Stomach (tissue), 9 donors: ENCODE data around the gene PCED1B. TPM values are rescaled to one million over a fixed set of nuclear protein-coding genes. Genes with fewer than 3 reads are reported as not detected.

Experiments
- DNase-seq, 2 donors: peaks; one replicate each; pipeline versions ENCODE4 v3.0.0 to v3.0.0-alpha.2; 2013 to 2019
- H3K27ac ChIP-seq, 5 donors: fragments of 200-600 bp in 4 of 5; sonication (generic) in 4 of 5; one replicate each; pipeline ENCODE4 v1.5.1; 2013 to 2019; ENCODE audit warnings: mild to moderate bottlenecking in 1 of 5, moderate library complexity in 1 of 5
- H3K27me3 ChIP-seq, 3 donors: fragments of 200-600 bp; sonication (generic); one replicate each; pipeline ENCODE4 v1.5.1; 2017 to 2019; ENCODE audit warnings: mixed run types in 1 of 3
- H3K36me3 ChIP-seq, 4 donors: fragments of 200-600 bp; sonication (generic); 1 replicate in 3 of 4; 2 replicates in 1 of 4; pipeline ENCODE4 v1.5.1; 2016 to 2019
- H3K4me1 ChIP-seq, 4 donors: fragments of 200-600 bp; sonication (generic); one replicate each; pipeline ENCODE4 v1.5.1; 2016 to 2019
- H3K4me3 ChIP-seq, 4 donors: fragments of 200-600 bp; sonication (generic) in 3 of 4; one replicate each; pipeline ENCODE4 v1.5.1; 2016 to 2019; ENCODE audit warnings: mild to moderate bottlenecking in 1 of 4
- H3K9me3 ChIP-seq, 4 donors: fragments of 200-600 bp; sonication (generic); one replicate each; pipeline ENCODE4 v1.5.1; 2016 to 2019
- CTCF ChIP-seq, 7 experiments: fragments of 450-650 bp in 4 of 7; fragments of 200-600 bp in 3 of 7; sonication (generic) in 3 of 7; IDR thresholded peaks; one replicate each; pipeline ENCODE4 v1.5.1; 2016 to 2019; ENCODE audit warnings: antibody characterized with exemption in 7 of 7, control low read depth in 2 of 7, mild to moderate bottlenecking in 1 of 7
- EP300 ChIP-seq: sonication (generic); formaldehyde crosslinking; IDR thresholded peaks from one replicate; pipeline ENCODE4 v1.6.1; 2017; ENCODE audit warnings: antibody characterized with exemption
- POLR2A ChIP-seq, 4 donors: fragments of 450-650 bp; IDR thresholded peaks; one replicate each; pipeline ENCODE4 v1.6.1; 2016; ENCODE audit warnings: antibody characterized with exemption in 4 of 4, control low read depth in 2 of 4, mild to moderate bottlenecking in 1 of 4, moderate library complexity in 1 of 4
- POLR2AphosphoS5 ChIP-seq, 3 donors: sonication (generic); formaldehyde crosslinking; IDR thresholded peaks; one replicate each; pipeline ENCODE4 v1.6.1; 2016; ENCODE audit warnings: antibody characterized with exemption in 3 of 3
- WGBS, 5 donors: extraction: QIAGEN DNeasy Blood & Tissue Kit in 3 of 5; methylation state at CpG; one replicate each; pipeline versions ENCODE4 v1.1.5 to v1.1.7; 2013 to 2018; 5-methylcytosine and 5-hydroxymethylcytosine counted together
- intact Hi-C: fragments of 100-400 bp; cut with DNase I; formaldehyde crosslinking; loops from one replicate; pipeline ENCODE4 v1.15.1; 2023; ENCODE audit warnings: low total_unique reads
- polyA plus RNA-seq, 3 donors: library from polyadenylated mRNA; stranded (reverse); fragments of 200-250 nt; gene quantifications; one replicate each; pipeline ENCODE4 v1.2.3, GENCODE V29; 2013
- total RNA-seq, 5 donors: library from RNA; depleted of rRNA; stranded (reverse); fragments of >200 nt; gene quantifications; one replicate each; pipeline versions ENCODE4 v1.1.0 to v1.2.3, GENCODE V29; 2014 to 2016
- donor health status: healthy with polysubstance abuse.
- donor health status: Bipolar disorder and iron deficiency.
- donor health status: healthy.

The PCED1B gene
- total and polyA plus RNA-seq, 8 donors, result 0.73 to 7.6 (median 2.4) TPM; not detected in 1

GRCh38 chr12:47121146-47121545 lies 41.7 kb downstream of the PCED1B start:
- WGBS, 5 donors, result 85 to 92% (median 86%) methylated on average over 5 of the region's 5 CpGs

GRCh38 chr12:47122602-47123001 lies 43.2 kb downstream of the PCED1B start:
- Histone ChIP-seq H3K27me3 (no peaks in the 10 kb centered on the region), H3K4me3 (no peak overlapping the region), H3K4me1 (no peaks in the 10 kb centered on the region), H3K36me3 (no peaks in the 10 kb centered on the region), H3K9me3 (no peaks in the 10 kb centered on the region), H3K27ac (no peak overlapping the region)
- TF ChIP-seq CTCF (IDR thresholded peaks at IDR 0.05), result no peak
- no peak for TF ChIP-seq POLR2A (IDR thresholded peaks at IDR 0.05)
- TF ChIP-seq EP300, result no peak
- TF ChIP-seq POLR2AphosphoS5 (IDR thresholded peaks at IDR 0.05), result no peak
- intact Hi-C loops, result no loop called here
- no peak for DNase-seq
- 91 to 100% (median 97%) methylated on average over 1 of the region's 1 CpG for WGBS, 5 donors

More at GRCh38 chr12:47121146-47121545, 41.7 kb downstream of the PCED1B start:
- no peak overlapping the region for H3K4me3 ChIP-seq
- intact Hi-C loops, result no loop called here
- no peak for DNase-seq
- H3K27ac ChIP-seq, result no peak overlapping the region
- no peaks in the 10 kb centered on the region for H3K27me3 ChIP-seq
- H3K36me3 ChIP-seq, result no peaks in the 10 kb centered on the region
- no peaks in the 10 kb centered on the region for H3K4me1 ChIP-seq
- no peaks in the 10 kb centered on the region for H3K9me3 ChIP-seq
- TF ChIP-seq POLR2AphosphoS5 (IDR thresholded peaks at IDR 0.05), result no peak
- TF ChIP-seq EP300, result no peak
- no peak for TF ChIP-seq CTCF (IDR thresholded peaks at IDR 0.05)
- TF ChIP-seq POLR2A (IDR thresholded peaks at IDR 0.05), result no peak

- WGBS, 5 donors, result 48 to 70% (median 55%) methylated on average over 1 of the region's 1 CpG
- H3K27me3 ChIP-seq, result no peaks in the 10 kb centered on the region
- H3K4me3 ChIP-seq, result no peak overlapping the region
- TF ChIP-seq EP300, result no peak
- no peak for TF ChIP-seq POLR2A (IDR thresholded peaks at IDR 0.05)
- no peak for TF ChIP-seq POLR2AphosphoS5 (IDR thresholded peaks at IDR 0.05)
- TF ChIP-seq CTCF (IDR thresholded peaks at IDR 0.05), result no peak
- no peaks in the 10 kb centered on the region for H3K4me1 ChIP-seq
- no peak for DNase-seq
- no peak overlapping the region for H3K27ac ChIP-seq
- intact Hi-C loops, result no loop called here
- H3K36me3 ChIP-seq, result no peaks in the 10 kb centered on the region
- H3K9me3 ChIP-seq, result no peaks in the 10 kb centered on the region
These were observed 44.3 kb downstream of the PCED1B start for GRCh38 chr12:47123730-47124129.

- no peaks in the 10 kb centered on the region for H3K9me3 ChIP-seq
- no peak overlapping the region for H3K4me3 ChIP-seq
- DNase-seq, result no peak
- no peaks in the 10 kb centered on the region for H3K27me3 ChIP-seq
- TF ChIP-seq CTCF (IDR thresholded peaks at IDR 0.05) (no peak), POLR2A (IDR thresholded peaks at IDR 0.05) (no peak), EP300 (no peak), POLR2AphosphoS5 (IDR thresholded peaks at IDR 0.05) (no peak)
- no peaks in the 10 kb centered on the region for H3K36me3 ChIP-seq
- H3K4me1 ChIP-seq, result no peaks in the 10 kb centered on the region
- no peak overlapping the region for H3K27ac ChIP-seq
- 18 to 50% (median 32%) methylated on average over 1 of the region's 1 CpG for WGBS, 5 donors
- intact Hi-C loops, result no loop called here
These were observed 45.0 kb downstream of the PCED1B start for GRCh38 chr12:47124451-47124850.
